B cell (primary cell): ENCODE measurements around the gene CDH20. TPM values are rescaled to one million over a fixed set of nuclear protein-coding genes. Genes with fewer than 3 reads are reported as not detected.

Source experiments
- ATAC-seq: fragments of 200-7000 bp; cut with Tn5 transposase; one replicate; pipeline ENCODE4 v1.10.0; 2021; ENCODE audit warnings: low read depth, mild to moderate bottlenecking, moderate number of reproducible peaks, moderate library complexity
- CTCF ChIA-PET: fragments of 350-600 bp; sonication (Branson Sonifier 250); formaldehyde crosslinking; loops from one replicate; lab custom pipeline; 2021; ENCODE audit warnings: antibody characterized with exemption, inconsistent platforms; lab: Charles Lee
- POLR2A ChIA-PET: fragments of 350-600 bp; sonication (Branson Sonifier 250); formaldehyde crosslinking; loops from one replicate; lab custom pipeline; 2021; ENCODE audit warnings: antibody characterized with exemption; lab: Charles Lee
- DNase-seq: peaks from one replicate; pipeline ENCODE4 v3.0.0; 2013
- H2AFZ ChIP-seq: 2 replicates; pipeline ENCODE4 v1.6.1; 2012; ENCODE audit warnings: mild to moderate bottlenecking, low read depth, low read length; ENCODE audit not compliant: insufficient read depth, poor library complexity, severe bottlenecking
- H3K27ac ChIP-seq, 2 donors: 1 replicate in 1 of 2; 2 replicates in 1 of 2; pipeline ENCODE4 v1.5.1; 2012 to 2013; ENCODE audit warnings: low read length in 2 of 2, mild to moderate bottlenecking in 2 of 2, moderate library complexity in 1 of 2
- H3K27me3 ChIP-seq, 4 experiments: fragments of 200-600 bp in 1 of 4; sonication (generic) in 1 of 4; replicated peaks in 1 of 4; 1 replicate in 2 of 4; 2 replicates in 2 of 4; pipeline versions ENCODE4 v1.6.1 to v1.7.0; 2013 to 2016; ENCODE audit warnings: low read length in 3 of 4, mild to moderate bottlenecking in 2 of 4, mixed read lengths in 1 of 4, moderate library complexity in 1 of 4; ENCODE audit not compliant: insufficient read depth in 4 of 4, control insufficient read depth in 3 of 4; ENCODE audit errors: control extremely low read depth in 1 of 4
- H3K36me3 ChIP-seq, 2 experiments: replicated peaks in 1 of 2; 1 replicate in 1 of 2; 2 replicates in 1 of 2; pipeline versions ENCODE4 v1.6.1 to v1.7.1; 2013; ENCODE audit warnings: low read length in 1 of 2; ENCODE audit not compliant: insufficient read depth in 2 of 2, control insufficient read depth in 1 of 2; ENCODE audit errors: control extremely low read depth in 1 of 2, extremely low read depth in 1 of 2
- H3K4me1 ChIP-seq, 2 donors: fragments of 200-600 bp in 1 of 2; sonication (generic) in 1 of 2; 1 replicate in 1 of 2; 2 replicates in 1 of 2; pipeline versions ENCODE4 v1.5.1 to v1.6.1; 2013 to 2017; ENCODE audit warnings: low read length in 2 of 2; ENCODE audit not compliant: control insufficient read depth in 2 of 2, insufficient read depth in 2 of 2
- H3K4me2 ChIP-seq: replicated peaks from 2 replicates; pipeline ENCODE3; 2012; ENCODE audit warnings: mild to moderate bottlenecking, low read depth, low read length; ENCODE audit not compliant: poor library complexity, severe bottlenecking
- H3K4me3 ChIP-seq, 5 experiments: fragments of 200-600 bp in 1 of 5; sonication (generic) in 1 of 5; 1 replicate in 3 of 5; 2 replicates in 2 of 5; pipeline versions ENCODE4 v1.5.1 to v1.7.0; 2011 to 2016; ENCODE audit warnings: low read length in 4 of 5, mild to moderate bottlenecking in 4 of 5, low read depth in 2 of 5, control low read depth in 1 of 5, moderate library complexity in 1 of 5; ENCODE audit not compliant: insufficient read depth in 1 of 5; ENCODE audit errors: control extremely low read depth in 1 of 5, extremely low read depth in 1 of 5
- H3K79me2 ChIP-seq: fragments of 200-600 bp; sonication (generic); one replicate; pipeline ENCODE4 v1.6.0; 2016; ENCODE audit warnings: low read length; ENCODE audit not compliant: control insufficient read depth, insufficient read depth
- H3K9ac ChIP-seq: fragments of 200-600 bp; sonication (generic); 2 replicates; pipeline ENCODE4 v1.6.1; 2017; ENCODE audit warnings: mild to moderate bottlenecking, low read length, moderate library complexity
- H3K9me3 ChIP-seq, 3 donors: one replicate each; pipeline versions ENCODE4 v1.6.1 to v1.7.1; 2013; ENCODE audit warnings: low read length in 2 of 3; ENCODE audit not compliant: control insufficient read depth in 2 of 3, insufficient read depth in 1 of 3; ENCODE audit errors: control extremely low read depth in 1 of 3
- H4K20me1 ChIP-seq: 2 replicates; pipeline ENCODE4 v1.6.0; 2012; ENCODE audit warnings: mild to moderate bottlenecking, low read length; ENCODE audit not compliant: insufficient read depth, control insufficient read depth, poor library complexity, severe bottlenecking
- H3K27ac Mint-ChIP-seq: one replicate; pipeline ENCODE4 v1.8.0; 2021; ENCODE audit warnings: mixed read lengths
- H3K27me3 Mint-ChIP-seq: one replicate; pipeline ENCODE4 v1.8.0; 2021; ENCODE audit warnings: mixed read lengths
- H3K4me1 Mint-ChIP-seq: one replicate; pipeline ENCODE4 v1.8.0; 2021; ENCODE audit warnings: mixed read lengths
- H3K4me3 Mint-ChIP-seq: one replicate; pipeline ENCODE4 v1.8.0; 2021; ENCODE audit warnings: mixed read lengths
- H3K9me3 Mint-ChIP-seq: one replicate; pipeline ENCODE4 v1.8.0; 2022; ENCODE audit warnings: mixed read lengths; ENCODE audit not compliant: insufficient read depth
- EZH2 ChIP-seq: IDR thresholded peaks from 2 replicates; pipeline ENCODE4 v1.6.1; 2012; ENCODE audit warnings: borderline replicate concordance, low read depth, mild to moderate bottlenecking, moderate library complexity, low read length; ENCODE audit not compliant: insufficient read depth, poor library complexity, severe bottlenecking
- WGBS: methylation state at CpG from one replicate; pipeline ENCODE4 v1.1.5; 2013; ENCODE audit warnings: missing lambda C conversion rate; ENCODE audit not compliant: insufficient coverage; 5-methylcytosine and 5-hydroxymethylcytosine counted together
- intact Hi-C: fragments of 100-400 bp; cut with micrococcal nuclease; formaldehyde crosslinking; loops from one replicate; pipeline ENCODE4 v1.10.0; 2022
- polyA plus RNA-seq: library from polyadenylated mRNA; depleted of rRNA; stranded (reverse); fragments of >200 nt; gene quantifications from 2 replicates; pipeline ENCODE4 v1.2.3, GENCODE V29; 2012
- total RNA-seq, 2 donors: library from RNA; stranded (reverse); fragments of 120-200 nt in 1 of 2; gene quantifications; 1 replicate in 1 of 2; 2 replicates in 1 of 2; pipeline versions ENCODE4 v1.2.3 to v1.2.4, GENCODE V29; 2013 to 2022
- TF ChIP-seq, protein P1 (sequence below): fragments of 200-600 bp; IDR thresholded peaks from one replicate; pipeline ENCODE4 v1.8.0; 2022; ENCODE audit warnings: antibody characterized with exemption, mild to moderate bottlenecking

The CDH20 gene
- total and polyA plus RNA-seq, 2 donors (not counting 1 experiment from before 2014, with no cell fraction given) = 0.09 TPM; not detected in 1

DNA sequence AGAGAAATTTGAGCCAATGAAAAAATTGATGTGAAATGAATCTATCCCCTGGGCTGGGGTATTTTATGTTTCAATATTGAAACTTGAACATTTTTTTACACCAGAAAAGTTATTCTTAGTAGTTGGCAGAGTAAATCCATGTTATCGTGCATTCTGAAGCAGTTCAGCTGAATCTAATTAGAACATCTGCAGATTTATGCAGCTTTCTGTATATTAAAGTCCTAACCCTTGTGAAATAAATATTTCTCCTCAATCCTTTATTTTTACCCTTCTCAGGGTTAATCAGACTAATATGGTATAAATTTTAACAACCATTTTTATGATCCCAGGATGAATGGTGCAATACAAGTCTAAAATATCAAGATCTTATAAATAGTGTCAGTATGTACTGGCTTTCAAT, 69.5 kb downstream of the CDH20 start:
- WGBS = no CpG with 5 or more reads among the region's 1 CpG
- no peak overlapping the region for H3K4me2 ChIP-seq
- POLR2A ChIA-PET = no interaction called here

DNA sequence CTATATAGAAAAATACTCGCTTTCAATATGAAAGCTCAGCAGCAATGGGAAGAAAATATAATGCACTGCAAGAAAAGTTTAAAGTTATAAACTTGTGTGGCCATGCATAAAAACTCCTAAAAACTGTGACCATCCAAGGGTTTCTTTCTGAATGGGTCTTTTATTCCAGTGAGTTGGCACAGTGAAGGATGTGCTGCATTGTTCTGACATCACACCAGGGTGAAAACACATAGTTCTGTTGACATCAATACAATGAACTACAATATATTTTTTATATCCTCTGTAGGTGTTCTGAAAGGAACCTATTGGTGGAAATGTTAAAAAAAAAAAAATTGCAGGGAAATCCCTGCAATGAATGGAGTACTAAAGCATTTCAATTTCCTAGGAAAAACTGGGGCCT, 80.2 kb downstream of the CDH20 start:
- Histone ChIP-seq H3K27me3 (no peaks in the 10 kb centered on the region), H3K4me1 (no peaks in the 10 kb centered on the region), H3K9ac (no peak overlapping the region), H3K27ac (no peak overlapping the region), H3K9me3 (peaks cover 0 to 1% (median 0%) of the 10 kb centered on the region in 3 donors), H3K36me3 (no peaks in the 10 kb centered on the region), H3K79me2 (no peaks in the 10 kb centered on the region), H2AFZ (no peak overlapping the region), H3K4me2 (no peak overlapping the region), H4K20me1 (no peaks in the 10 kb centered on the region), H3K4me3 (no peak overlapping the region)
- DNase-seq (no peak), ATAC-seq (no peak)
- H3K9me3 Mint-ChIP-seq = no peaks in the 10 kb centered on the region
- intact Hi-C loops = no loop called here
- H3K4me1 Mint-ChIP-seq = no peaks in the 10 kb centered on the region
- POLR2A ChIA-PET = no interaction called here
- TF ChIP-seq, protein P1, sequence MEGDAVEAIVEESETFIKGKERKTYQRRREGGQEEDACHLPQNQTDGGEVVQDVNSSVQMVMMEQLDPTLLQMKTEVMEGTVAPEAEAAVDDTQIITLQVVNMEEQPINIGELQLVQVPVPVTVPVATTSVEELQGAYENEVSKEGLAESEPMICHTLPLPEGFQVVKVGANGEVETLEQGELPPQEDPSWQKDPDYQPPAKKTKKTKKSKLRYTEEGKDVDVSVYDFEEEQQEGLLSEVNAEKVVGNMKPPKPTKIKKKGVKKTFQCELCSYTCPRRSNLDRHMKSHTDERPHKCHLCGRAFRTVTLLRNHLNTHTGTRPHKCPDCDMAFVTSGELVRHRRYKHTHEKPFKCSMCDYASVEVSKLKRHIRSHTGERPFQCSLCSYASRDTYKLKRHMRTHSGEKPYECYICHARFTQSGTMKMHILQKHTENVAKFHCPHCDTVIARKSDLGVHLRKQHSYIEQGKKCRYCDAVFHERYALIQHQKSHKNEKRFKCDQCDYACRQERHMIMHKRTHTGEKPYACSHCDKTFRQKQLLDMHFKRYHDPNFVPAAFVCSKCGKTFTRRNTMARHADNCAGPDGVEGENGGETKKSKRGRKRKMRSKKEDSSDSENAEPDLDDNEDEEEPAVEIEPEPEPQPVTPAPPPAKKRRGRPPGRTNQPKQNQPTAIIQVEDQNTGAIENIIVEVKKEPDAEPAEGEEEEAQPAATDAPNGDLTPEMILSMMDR = no peak
- no peak for TF ChIP-seq EZH2
- H3K4me3 Mint-ChIP-seq = no peak overlapping the region
- CTCF ChIA-PET = no interaction called here
- H3K27me3 Mint-ChIP-seq = peaks cover 3% of the 10 kb centered on the region
- no peak overlapping the region for H3K27ac Mint-ChIP-seq
- WGBS = no CpG with 5 or more reads among the region's 1 CpG

More for the DNA sequence above, 69.5 kb downstream of the CDH20 start:
- Histone ChIP-seq H4K20me1 (no peaks in the 10 kb centered on the region), H3K27me3 (peaks cover 0 to 2% (median 0%) of the 10 kb centered on the region in 4 experiments), H3K36me3 (no peaks in the 10 kb centered on the region), H3K79me2 (no peaks in the 10 kb centered on the region), H3K9ac (no peak overlapping the region), H3K27ac (no peak overlapping the region), H3K4me3 (no peak overlapping the region), H3K9me3 (peaks cover 0 to 1% (median 0%) of the 10 kb centered on the region in 3 donors), H2AFZ (no peak overlapping the region), H3K4me1 (no peaks in the 10 kb centered on the region)
- H3K27me3 Mint-ChIP-seq = peaks cover 12% of the 10 kb centered on the region
- TF ChIP-seq, protein P1 = no peak
- TF ChIP-seq EZH2 = no peak
- intact Hi-C loops = no loop called here
- H3K4me1 Mint-ChIP-seq = no peaks in the 10 kb centered on the region
- DNase-seq (no peak), ATAC-seq (no peak)
- H3K4me3 Mint-ChIP-seq = no peak overlapping the region
- H3K27ac Mint-ChIP-seq = no peak overlapping the region
- CTCF ChIA-PET = no interaction called here
- peaks cover 3% of the 10 kb centered on the region for H3K9me3 Mint-ChIP-seq
